ENCODE data around the gene PFDN4. TPM values are rescaled to one million over a fixed set of nuclear protein-coding genes. Genes with fewer than 3 reads are reported as not detected.

Gene PFDN4
- total RNA-seq, 1 experiment from 2014 or later: 37.0 TPM

- Mint-ChIP-seq H3K4me1 (ENCODE audit: insufficient read depth, unreplicated experiment) (peaks cover 7% of the 10 kb centered on the region), H3K27me3 (ENCODE audit: insufficient read depth, unreplicated experiment) (no peaks in the 10 kb centered on the region), H3K27ac (ENCODE audit: low read depth, unreplicated experiment) (no peak overlapping the region), H3K9me3 (ENCODE audit: unreplicated experiment) (no peaks in the 10 kb centered on the region), H3K36me3 (ENCODE audit: insufficient read depth, unreplicated experiment) (no peaks in the 10 kb centered on the region), H3K4me3 (ENCODE audit: unreplicated experiment) (no peak overlapping the region)
- POLR2A ChIA-PET: interaction anchor here (0.7 kb wide), 1 partner anchor 31 kb away, joined by 3 read pairs; no protein-coding TSS in a partner anchor
- CTCF ChIA-PET: interaction anchor here (1.3 kb wide), 1 partner anchor 25 kb away, joined by 3 read pairs; no protein-coding TSS in a partner anchor
- no peak for DNase-seq (ENCODE audit: unreplicated experiment)
- intact Hi-C loops (cut with micrococcal nuclease): no loop called here
- BruUV-seq (replicated peaks): no TSS peak
- TF ChIP-seq, protein P1, sequence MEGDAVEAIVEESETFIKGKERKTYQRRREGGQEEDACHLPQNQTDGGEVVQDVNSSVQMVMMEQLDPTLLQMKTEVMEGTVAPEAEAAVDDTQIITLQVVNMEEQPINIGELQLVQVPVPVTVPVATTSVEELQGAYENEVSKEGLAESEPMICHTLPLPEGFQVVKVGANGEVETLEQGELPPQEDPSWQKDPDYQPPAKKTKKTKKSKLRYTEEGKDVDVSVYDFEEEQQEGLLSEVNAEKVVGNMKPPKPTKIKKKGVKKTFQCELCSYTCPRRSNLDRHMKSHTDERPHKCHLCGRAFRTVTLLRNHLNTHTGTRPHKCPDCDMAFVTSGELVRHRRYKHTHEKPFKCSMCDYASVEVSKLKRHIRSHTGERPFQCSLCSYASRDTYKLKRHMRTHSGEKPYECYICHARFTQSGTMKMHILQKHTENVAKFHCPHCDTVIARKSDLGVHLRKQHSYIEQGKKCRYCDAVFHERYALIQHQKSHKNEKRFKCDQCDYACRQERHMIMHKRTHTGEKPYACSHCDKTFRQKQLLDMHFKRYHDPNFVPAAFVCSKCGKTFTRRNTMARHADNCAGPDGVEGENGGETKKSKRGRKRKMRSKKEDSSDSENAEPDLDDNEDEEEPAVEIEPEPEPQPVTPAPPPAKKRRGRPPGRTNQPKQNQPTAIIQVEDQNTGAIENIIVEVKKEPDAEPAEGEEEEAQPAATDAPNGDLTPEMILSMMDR (IDR thresholded peaks at IDR 0.05; ENCODE audit: unreplicated experiment): no peak
These were observed 44.5 kb upstream of the PFDN4 start for GRCh38 chr20:54163402-54163801.

DNA sequence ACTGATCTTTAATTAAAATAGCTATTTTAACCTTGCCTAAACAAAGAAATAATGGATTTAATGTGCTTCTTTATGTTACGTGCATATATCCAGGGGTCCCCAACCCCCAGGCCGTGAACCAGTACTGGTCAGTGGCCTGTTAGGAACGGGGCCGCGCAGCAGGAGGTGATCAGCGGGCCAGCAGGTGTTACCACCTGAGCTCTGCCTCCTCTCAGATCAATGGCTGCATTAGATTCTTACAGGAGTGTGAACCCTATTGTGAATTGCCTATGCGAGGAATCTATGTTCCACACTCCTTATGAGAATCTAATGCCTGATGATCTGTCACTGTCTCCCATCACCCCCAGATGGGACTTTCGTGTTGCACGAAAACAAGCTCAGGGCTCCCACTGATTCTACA, 42.9 kb upstream of the PFDN4 start:
- intact Hi-C loops (cut with micrococcal nuclease): loop anchor here (5.0 kb wide), 1 partner anchor 43 kb away; no protein-coding TSS in a partner anchor
- no peak overlapping the region for H3K4me3 Mint-ChIP-seq (ENCODE audit: unreplicated experiment)
- DNase-seq (ENCODE audit: unreplicated experiment): no peak
- H3K36me3 Mint-ChIP-seq (ENCODE audit: insufficient read depth, unreplicated experiment): no peaks in the 10 kb centered on the region
- CTCF ChIA-PET: interaction anchor here (0.6 to 1.8 kb wide), 5 partner anchors 24 to 68 kb away, joined by 3 to 6 read pairs (median 4); no protein-coding TSS in a partner anchor
- no peaks in the 10 kb centered on the region for H3K27me3 Mint-ChIP-seq (ENCODE audit: insufficient read depth, unreplicated experiment)
- no peaks in the 10 kb centered on the region for H3K9me3 Mint-ChIP-seq (ENCODE audit: unreplicated experiment)
- POLR2A ChIA-PET: interaction anchor here (0.6 to 1.3 kb wide), 2 partner anchors 32 to 40 kb away, joined by 3 read pairs; no protein-coding TSS in a partner anchor
- peaks cover 18% of the 10 kb centered on the region for H3K4me1 Mint-ChIP-seq (ENCODE audit: insufficient read depth, unreplicated experiment)
- no TSS peak for BruUV-seq (replicated peaks)
- H3K27ac Mint-ChIP-seq (ENCODE audit: low read depth, unreplicated experiment): no peak overlapping the region
- TF ChIP-seq, protein P1 (IDR thresholded peaks at IDR 0.05; ENCODE audit: unreplicated experiment): no peak

GRCh38 chr20:54165803-54166202, 42.1 kb upstream of the PFDN4 start:
- BruUV-seq (replicated peaks): no TSS peak
- TF ChIP-seq, protein P1 (IDR thresholded peaks at IDR 0.05; ENCODE audit: unreplicated experiment): no peak
- H3K27ac Mint-ChIP-seq (ENCODE audit: low read depth, unreplicated experiment): no peak overlapping the region

DNA sequence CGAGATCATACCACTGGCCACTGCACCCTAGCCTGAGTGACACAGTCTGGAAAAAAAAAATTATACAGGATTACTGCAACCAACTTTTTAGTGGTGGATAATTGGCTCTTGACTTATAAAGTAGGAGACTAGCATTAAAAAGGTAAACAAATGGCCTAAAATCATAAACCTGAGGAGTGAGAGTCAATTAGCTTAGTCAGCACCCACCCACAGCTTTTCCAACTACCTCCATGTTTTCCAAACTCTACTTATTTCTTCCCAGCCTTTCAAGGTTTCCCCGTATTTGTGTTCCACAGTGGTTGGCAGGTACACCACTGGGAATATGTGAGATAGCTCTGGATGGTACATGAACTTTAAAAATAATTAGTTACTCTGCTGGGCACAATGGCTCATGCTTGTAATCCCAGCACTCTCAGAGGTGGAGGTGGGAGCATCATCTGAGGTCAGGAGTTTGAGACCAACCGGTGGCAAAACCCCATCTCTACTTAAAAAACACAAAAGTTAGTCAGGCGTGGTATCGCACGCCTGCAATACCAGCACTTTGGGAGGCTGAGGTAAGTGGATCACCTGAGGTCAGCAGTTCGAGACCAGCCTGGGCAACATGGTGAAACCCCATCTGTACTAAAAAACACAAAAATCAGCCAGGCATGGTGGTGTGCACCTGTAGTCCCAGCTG, 40.8 kb upstream of the PFDN4 start:
- Mint-ChIP-seq H3K27ac (ENCODE audit: low read depth, unreplicated experiment) (no peak overlapping the region), H3K27me3 (ENCODE audit: insufficient read depth, unreplicated experiment) (no peaks in the 10 kb centered on the region), H3K36me3 (ENCODE audit: insufficient read depth, unreplicated experiment) (no peaks in the 10 kb centered on the region), H3K4me3 (ENCODE audit: unreplicated experiment) (no peak overlapping the region), H3K4me1 (ENCODE audit: insufficient read depth, unreplicated experiment) (peaks cover 18% of the 10 kb centered on the region), H3K9me3 (ENCODE audit: unreplicated experiment) (no peaks in the 10 kb centered on the region)
- ChIA-PET POLR2A (interaction anchor here (1.0 to 4.7 kb wide), 4 partner anchors 8 to 34 kb away, joined by 3 to 22 read pairs (median 7); no protein-coding TSS in a partner anchor), CTCF (interaction anchor here (0.7 to 4.3 kb wide), 2 partner anchors 32 to 70 kb away, joined by 3 to 20 read pairs; no protein-coding TSS in a partner anchor)
- no peak for DNase-seq (ENCODE audit: unreplicated experiment)
- TF ChIP-seq, protein P1 (IDR thresholded peaks at IDR 0.05; ENCODE audit: unreplicated experiment): no peak
- no TSS peak for BruUV-seq (replicated peaks)
- intact Hi-C loops (cut with micrococcal nuclease): loop anchor here (5.0 kb wide), 1 partner anchor 45 kb away; no protein-coding TSS in a partner anchor

More at GRCh38 chr20:54165803-54166202, 42.1 kb upstream of the PFDN4 start:
- H3K27me3 Mint-ChIP-seq (ENCODE audit: insufficient read depth, unreplicated experiment): no peaks in the 10 kb centered on the region
- intact Hi-C loops (cut with micrococcal nuclease): loop anchor here (5.0 kb wide), 1 partner anchor 44 kb away; no protein-coding TSS in a partner anchor
- no peak for DNase-seq (ENCODE audit: unreplicated experiment)
- peaks cover 18% of the 10 kb centered on the region for H3K4me1 Mint-ChIP-seq (ENCODE audit: insufficient read depth, unreplicated experiment)
- ChIA-PET CTCF (interaction anchor here (0.7 to 1.8 kb wide), 4 partner anchors 32 to 226 kb away, joined by 3 to 6 read pairs (median 4); no protein-coding TSS in a partner anchor), POLR2A (interaction anchor here (1.0 to 1.3 kb wide), 2 partner anchors 18 to 33 kb away, joined by 3 read pairs; no protein-coding TSS in a partner anchor)
- no peaks in the 10 kb centered on the region for H3K9me3 Mint-ChIP-seq (ENCODE audit: unreplicated experiment)
- H3K36me3 Mint-ChIP-seq (ENCODE audit: insufficient read depth, unreplicated experiment): no peaks in the 10 kb centered on the region
- no peak overlapping the region for H3K4me3 Mint-ChIP-seq (ENCODE audit: unreplicated experiment)
